CD4-positive, alpha-beta T cell treated with Interleukin-10 for 1 hour (primary cell): ENCODE measurements around the gene POU5F1.
"Not testable (repeated sequence)": the region's sequence is repeated elsewhere in the genome, so short reads cannot be mapped to it uniquely, and the experiment has no call there.

ENCODE experiments used
- DNase-seq: peaks from one replicate; pipeline ENCODE4 v3.0.0-alpha.2; 2020

Gene POU5F1

GRCh38 chr6:31170600-31170881 lies at the start of gene POU5F1:
Gene POU5F1 (minus strand): TSS chr6:31170682. CDS start chr6:31170620, 62 bp downstream.
- no peak for DNase-seq

- no peak for DNase-seq
Measured at GRCh38 chr6:31216208-31216898, 45.9 kb upstream of the POU5F1 start.

GRCh38 chr6:31215216-31215615 lies 44.7 kb upstream of the POU5F1 start:
- DNase-seq = not testable (repeated sequence)

- no peak for DNase-seq
Measured at GRCh38 chr6:31214516-31214915, 44.0 kb upstream of the POU5F1 start.

GRCh38 chr6:31210741-31211532 lies 40.5 kb upstream of the POU5F1 start:
- DNase-seq = no peak

- DNase-seq = no peak
Measured at GRCh38 chr6:31210123-31210522, 39.6 kb upstream of the POU5F1 start.

GRCh38 chr6:31209137-31209536 lies 38.7 kb upstream of the POU5F1 start:
- DNase-seq = no peak

- DNase-seq = no peak
Measured at GRCh38 chr6:31208506-31208905, 38.0 kb upstream of the POU5F1 start.

- DNase-seq = no peak
Measured at GRCh38 chr6:31205638-31206037, 35.2 kb upstream of the POU5F1 start.

- DNase-seq = no peak
Measured at GRCh38 chr6:31204751-31205145, 34.3 kb upstream of the POU5F1 start.

GRCh38 chr6:31203345-31203979 lies 33.0 kb upstream of the POU5F1 start:
- DNase-seq = peak; percentile 67

GRCh38 chr6:31202259-31203166 lies 32.0 kb upstream of the POU5F1 start:
- DNase-seq = no peak

- DNase-seq = not testable (repeated sequence)
Measured at GRCh38 chr6:31199105-31199452, 28.6 kb upstream of the POU5F1 start.

GRCh38 chr6:31197559-31198305 lies 27.2 kb upstream of the POU5F1 start:
- DNase-seq = peak; percentile 97

- peak; percentile 45 for DNase-seq
Measured at GRCh38 chr6:31196251-31197022, 26.0 kb upstream of the POU5F1 start.

GRCh38 chr6:31195308-31195979 lies 25.0 kb upstream of the POU5F1 start:
- not testable (repeated sequence) for DNase-seq

- DNase-seq = no peak
Measured at GRCh38 chr6:31194061-31194834, 23.8 kb upstream of the POU5F1 start.

GRCh38 chr6:31193206-31193605 lies 22.7 kb upstream of the POU5F1 start:
- DNase-seq = no peak

GRCh38 chr6:31192431-31193105 lies 22.1 kb upstream of the POU5F1 start:
- peak; percentile 76 for DNase-seq
